Type B pancreatic cell (in vitro differentiated cells): ENCODE measurements around the gene MTNR1B. TPM values are rescaled to one million over a fixed set of nuclear protein-coding genes. Genes with fewer than 3 reads are reported as not detected.

Source experiments
- DNase-seq: peaks from one replicate; pipeline ENCODE4 v3.0.0; 2021; ENCODE audit warnings: mixed read lengths; ENCODE audit not compliant: unreplicated experiment; ENCODE audit errors: extremely low spot score
- H3K27ac Mint-ChIP-seq: 2 replicates; pipeline ENCODE4 v1.8.0; 2021; ENCODE audit warnings: mild to moderate bottlenecking, mixed read lengths
- H3K27me3 Mint-ChIP-seq: 2 replicates; pipeline ENCODE4 v1.8.0; 2021; ENCODE audit warnings: mixed read lengths
- H3K36me3 Mint-ChIP-seq: 2 replicates; pipeline ENCODE4 v1.8.0; 2021; ENCODE audit warnings: mixed read lengths
- H3K4me1 Mint-ChIP-seq: one replicate; pipeline ENCODE4 v1.8.0; 2021; ENCODE audit warnings: mixed read lengths; ENCODE audit not compliant: unreplicated experiment
- H3K4me3 Mint-ChIP-seq: 2 replicates; pipeline ENCODE4 v1.8.0; 2021; ENCODE audit warnings: mild to moderate bottlenecking, mixed read lengths
- H3K9me3 Mint-ChIP-seq: 2 replicates; pipeline ENCODE4 v1.8.0; 2021; ENCODE audit warnings: mixed read lengths
- CTCF ChIP-seq: fragments of 200-600 bp; sonication (generic); conservative IDR thresholded peaks from 2 replicates; pipeline ENCODE4 v1.5.0; 2021; ENCODE audit warnings: antibody characterized with exemption, mild to moderate bottlenecking
- total RNA-seq: library from RNA; stranded (reverse); gene quantifications from 2 replicates; pipeline ENCODE4 v1.2.1, GENCODE V29; 2021; ENCODE audit warnings: low replicate concordance

The MTNR1B gene
- total RNA-seq, 1 donor from 2014 or later: not detected

- no peaks in the 10 kb centered on the region for H3K36me3 Mint-ChIP-seq
- H3K27ac Mint-ChIP-seq: no peak overlapping the region
- no peak overlapping the region for H3K4me3 Mint-ChIP-seq
- peaks cover 3% of the 10 kb centered on the region for H3K27me3 Mint-ChIP-seq
- no peak for TF ChIP-seq CTCF
- H3K4me1 Mint-ChIP-seq: no peaks in the 10 kb centered on the region
- H3K9me3 Mint-ChIP-seq: peaks cover 3% of the 10 kb centered on the region
- no peak for DNase-seq
These were observed 37.6 kb upstream of the MTNR1B start for GRCh38 chr11:92931746-92932422.

- Mint-ChIP-seq H3K4me1 (peaks cover 5% of the 10 kb centered on the region), H3K4me3 (no peak overlapping the region), H3K9me3 (no peaks in the 10 kb centered on the region), H3K27me3 (peaks cover 3% of the 10 kb centered on the region), H3K36me3 (no peaks in the 10 kb centered on the region), H3K27ac (no peak overlapping the region)
- TF ChIP-seq CTCF: no peak
- no peak for DNase-seq
These were observed 30.1 kb upstream of the MTNR1B start for GRCh38 chr11:92939305-92939704.

GRCh38 chr11:92941676-92942571, 27.5 kb upstream of the MTNR1B start:
- Mint-ChIP-seq H3K4me1 (peaks cover 5% of the 10 kb centered on the region), H3K27ac (no peak overlapping the region), H3K9me3 (peaks cover 4% of the 10 kb centered on the region), H3K4me3 (no peak overlapping the region), H3K27me3 (peaks cover 3% of the 10 kb centered on the region), H3K36me3 (no peaks in the 10 kb centered on the region)
- no peak for DNase-seq
- TF ChIP-seq CTCF: peak; percentile 82

- TF ChIP-seq CTCF: no peak
- peaks cover 10% of the 10 kb centered on the region for H3K4me1 Mint-ChIP-seq
- H3K36me3 Mint-ChIP-seq: peaks cover 4% of the 10 kb centered on the region
- no peak overlapping the region for H3K27ac Mint-ChIP-seq
- DNase-seq: no peak
- peaks cover 14% of the 10 kb centered on the region for H3K9me3 Mint-ChIP-seq
- H3K4me3 Mint-ChIP-seq: no peak overlapping the region
- H3K27me3 Mint-ChIP-seq: peaks cover 3% of the 10 kb centered on the region
These were observed 22.7 kb upstream of the MTNR1B start for GRCh38 chr11:92946707-92947106.

DNA sequence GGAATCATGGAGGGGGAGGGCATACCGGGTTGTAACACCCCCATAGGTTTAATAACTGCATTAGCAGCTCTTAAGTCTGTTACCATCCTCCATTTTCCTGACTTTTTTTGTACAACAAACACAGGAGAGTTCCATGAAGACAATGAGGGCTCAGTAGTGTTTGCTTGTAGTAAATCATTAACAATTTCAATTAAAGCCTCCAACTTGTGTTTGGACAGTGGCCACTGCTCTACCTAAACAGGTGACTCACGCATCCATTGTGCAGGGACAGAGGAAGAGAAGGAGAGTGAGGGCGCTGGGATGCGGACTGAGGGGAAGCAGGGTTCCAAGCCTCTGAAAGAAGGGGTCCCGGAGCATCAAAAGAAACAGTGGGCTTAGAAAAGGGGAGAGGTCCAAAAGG, 21.3 kb upstream of the MTNR1B start:
- no peak for TF ChIP-seq CTCF
- peaks cover 5% of the 10 kb centered on the region for H3K4me1 Mint-ChIP-seq
- peaks cover 14% of the 10 kb centered on the region for H3K9me3 Mint-ChIP-seq
- peaks cover 2% of the 10 kb centered on the region for H3K27me3 Mint-ChIP-seq
- DNase-seq: no peak
- peak overlapping the region; percentile 66 for H3K27ac Mint-ChIP-seq
- H3K4me3 Mint-ChIP-seq: peak overlapping the region; percentile 31
- H3K36me3 Mint-ChIP-seq: peaks cover 4% of the 10 kb centered on the region
